KG1 (cell line): Measurements from ENCODE around the gene HDAC8.

Experiments used
- DNase-seq: peaks from one replicate; lab custom pipeline; 2025; lab: John Stamatoyannopoulos, UW

HDAC8 gene

GRCh38 chrX:72316408-72317110 lies 256.1 kb downstream of the HDAC8 start:
- no peak for DNase-seq

GRCh38 chrX:72314881-72315280 lies 257.8 kb downstream of the HDAC8 start:
- no peak for DNase-seq

- no peak for DNase-seq
These were observed 258.7 kb downstream of the HDAC8 start for GRCh38 chrX:72313707-72314641.

GRCh38 chrX:72312311-72312940 lies 260.2 kb downstream of the HDAC8 start:
- DNase-seq: no peak

GRCh38 chrX:72309297-72310071 lies 263.2 kb downstream of the HDAC8 start:
- no peak for DNase-seq

GRCh38 chrX:72308566-72309296 lies 263.9 kb downstream of the HDAC8 start:
- no peak for DNase-seq

- no peak for DNase-seq
These were observed 264.5 kb downstream of the HDAC8 start for GRCh38 chrX:72308209-72308565.

- no peak for DNase-seq
These were observed 265.0 kb downstream of the HDAC8 start for GRCh38 chrX:72307646-72308051.

- no peak for DNase-seq
These were observed 265.6 kb downstream of the HDAC8 start for GRCh38 chrX:72306851-72307645.

- no peak for DNase-seq
These were observed 266.4 kb downstream of the HDAC8 start for GRCh38 chrX:72306085-72306801.

GRCh38 chrX:72305286-72306084 lies 267.2 kb downstream of the HDAC8 start, which contains the start of gene CITED1:
CITED1 (minus strand) TSS chrX:72305914; CDS start chrX:72302869, 3,045 bp downstream.
- DNase-seq: no peak

GRCh38 chrX:72304877-72305276 lies 267.8 kb downstream of the HDAC8 start:
- DNase-seq: no peak

GRCh38 chrX:72301781-72302180 lies 270.9 kb downstream of the HDAC8 start:
- no peak for DNase-seq

- no peak for DNase-seq
These were observed 272.6 kb downstream of the HDAC8 start for GRCh38 chrX:72299891-72300630.

- no peak for DNase-seq
These were observed 274.5 kb downstream of the HDAC8 start for GRCh38 chrX:72297953-72298730.

GRCh38 chrX:72296991-72297390 lies 275.7 kb downstream of the HDAC8 start:
- DNase-seq: no peak

GRCh38 chrX:72295745-72296144 lies 276.9 kb downstream of the HDAC8 start:
- DNase-seq: no peak
